ENCODE results near the gene SNAI3.

The SNAI3 gene

GRCh38 chr16:88688013-88688778 lies 1.9 kb upstream of the SNAI3 start (continued):
- TF ChIP-seq ZNF549 (tag by site-specific recombination; IDR thresholded peaks at IDR 0.05) (no peak), ZNF473 (tag by site-specific recombination; IDR thresholded peaks at IDR 0.05) (no peak), ZNF488 (tag by site-specific recombination; IDR thresholded peaks at IDR 0.05) (no peak), PRDM1 (tag by site-specific recombination; IDR thresholded peaks at IDR 0.05) (no peak), RBAK (tag by site-specific recombination; IDR thresholded peaks at IDR 0.05) (no peak), ZNF223 (tag by site-specific recombination; IDR thresholded peaks at IDR 0.05) (no peak), ZNF366 (tag by site-specific recombination; conservative IDR thresholded peaks at IDR 0.05) (peak; percentile 41), PATZ1 (tag by site-specific recombination; IDR thresholded peaks at IDR 0.05) (peak; percentile 96), GLI2 (tag by site-specific recombination; IDR thresholded peaks at IDR 0.05; ENCODE audit: borderline replicate concordance, low read depth) (no peak), ZNF214 (tag by site-specific recombination; IDR thresholded peaks at IDR 0.05; ENCODE audit: borderline replicate concordance) (no peak), ZNF24 (tag by site-specific recombination; IDR thresholded peaks at IDR 0.05) (no peak), WT1 (tag by site-specific recombination; IDR thresholded peaks at IDR 0.05) (no peak), ZNF404 (tag by site-specific recombination; IDR thresholded peaks at IDR 0.05) (no peak), ZNF148 (tag by site-specific recombination; IDR thresholded peaks at IDR 0.05; ENCODE audit: borderline replicate concordance) (no peak), REPIN1 (tag by site-specific recombination; IDR thresholded peaks at IDR 0.05; ENCODE audit: low read depth) (no peak), ZNF433 (tag by site-specific recombination; IDR thresholded peaks at IDR 0.05; ENCODE audit: low read depth) (no peak), PBX3 (CRISPR knock-in tag; IDR thresholded peaks at IDR 0.05) (no peak), ZNF600 (tag by site-specific recombination; IDR thresholded peaks at IDR 0.05) (no peak), ZNF26 (tag by site-specific recombination; IDR thresholded peaks at IDR 0.05) (no peak), ZNF704 (tag by site-specific recombination; IDR thresholded peaks at IDR 0.05) (no peak), ZNF560 (tag by site-specific recombination; IDR thresholded peaks at IDR 0.05; ENCODE audit: borderline replicate concordance) (no peak), ZNF132 (tag by site-specific recombination; IDR thresholded peaks at IDR 0.05; ENCODE audit: borderline replicate concordance) (no peak), ZNF140 (tag by site-specific recombination; IDR thresholded peaks at IDR 0.05) (no peak), SCRT1 (tag by site-specific recombination; IDR thresholded peaks at IDR 0.05; ENCODE audit: borderline replicate concordance) (no peak), ZNF16 (tag by site-specific recombination; IDR thresholded peaks at IDR 0.05; ENCODE audit: low read depth) (no peak)
- TF ChIP-seq, protein P1, sequence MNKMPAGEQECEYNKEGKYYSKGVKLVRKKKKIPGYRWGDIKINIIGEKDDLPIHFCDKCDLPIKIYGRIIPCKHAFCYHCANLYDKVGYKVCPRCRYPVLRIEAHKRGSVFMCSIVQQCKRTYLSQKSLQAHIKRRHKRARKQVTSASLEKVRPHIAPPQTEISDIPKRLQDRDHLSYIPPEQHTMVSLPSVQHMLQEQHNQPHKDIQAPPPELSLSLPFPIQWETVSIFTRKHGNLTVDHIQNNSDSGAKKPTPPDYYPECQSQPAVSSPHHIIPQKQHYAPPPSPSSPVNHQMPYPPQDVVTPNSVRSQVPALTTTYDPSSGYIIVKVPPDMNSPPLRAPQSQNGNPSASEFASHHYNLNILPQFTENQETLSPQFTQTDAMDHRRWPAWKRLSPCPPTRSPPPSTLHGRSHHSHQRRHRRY (tag by site-specific recombination; IDR thresholded peaks at IDR 0.05) = no peak
- TF ChIP-seq, protein P2, sequence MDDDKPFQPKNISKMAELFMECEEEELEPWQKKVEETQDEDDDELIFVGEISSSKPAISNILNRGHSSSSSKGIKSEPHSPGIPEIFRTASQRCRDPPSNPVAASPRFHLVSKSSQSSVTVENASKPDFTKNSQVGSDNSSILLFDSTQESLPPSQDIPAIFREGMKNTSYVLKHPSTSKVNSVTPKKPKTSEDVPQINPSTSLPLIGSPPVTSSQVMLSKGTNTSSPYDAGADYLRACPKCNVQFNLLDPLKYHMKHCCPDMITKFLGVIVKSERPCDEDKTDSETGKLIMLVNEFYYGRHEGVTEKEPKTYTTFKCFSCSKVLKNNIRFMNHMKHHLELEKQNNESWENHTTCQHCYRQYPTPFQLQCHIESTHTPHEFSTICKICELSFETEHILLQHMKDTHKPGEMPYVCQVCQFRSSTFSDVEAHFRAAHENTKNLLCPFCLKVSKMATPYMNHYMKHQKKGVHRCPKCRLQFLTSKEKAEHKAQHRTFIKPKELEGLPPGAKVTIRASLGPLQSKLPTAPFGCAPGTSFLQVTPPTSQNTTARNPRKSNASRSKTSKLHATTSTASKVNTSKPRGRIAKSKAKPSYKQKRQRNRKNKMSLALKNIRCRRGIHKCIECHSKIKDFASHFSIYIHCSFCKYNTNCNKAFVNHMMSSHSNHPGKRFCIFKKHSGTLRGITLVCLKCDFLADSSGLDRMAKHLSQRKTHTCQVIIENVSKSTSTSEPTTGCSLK (tag by site-specific recombination; IDR thresholded peaks at IDR 0.05) = no peak
